ENCODE results near the gene LRCH2. TPM values are rescaled to one million over a fixed set of nuclear protein-coding genes. Genes with fewer than 3 reads are reported as not detected.

Gene LRCH2
- total RNA-seq, 1 donor, result 2.5 TPM

GRCh38 chrX:115259238-115259875 is 25.5 kb upstream of the LRCH2 start:
- H4K20me1 ChIP-seq (ENCODE audit: insufficient read depth, low read length), result no peaks in the 10 kb centered on the region
- H3K4me2 ChIP-seq (ENCODE audit: insufficient read depth, low read length), result no peak overlapping the region
- no peak overlapping the region for H2AFZ ChIP-seq (ENCODE audit: low read length)
- H3K27me3 ChIP-seq (ENCODE audit: insufficient read depth, low read length), result peaks cover 9% of the 10 kb centered on the region
- no peaks in the 10 kb centered on the region for H3K79me2 ChIP-seq (ENCODE audit: insufficient read depth, low read length)
- H3K27ac ChIP-seq (ENCODE audit: low read depth, low read length), result no peak overlapping the region
- TF ChIP-seq CTCF (IDR thresholded peaks at IDR 0.05; ENCODE audit: extremely low read depth, low read depth, low read length), result no peak
- no peaks in the 10 kb centered on the region for H3K36me3 ChIP-seq (ENCODE audit: insufficient read depth, low read length)
- no peaks in the 10 kb centered on the region for H3K9me3 ChIP-seq (ENCODE audit: low read depth, low read length)
- DNase-seq (ENCODE audit: insufficient read length, low spot score, missing footprints), result no peak
- H3K4me1 ChIP-seq (ENCODE audit: insufficient read depth, low read length), result no peaks in the 10 kb centered on the region
- no peak overlapping the region for H3K4me3 ChIP-seq (ENCODE audit: insufficient read depth, low read length)

- H3K27ac ChIP-seq (ENCODE audit: low read depth, low read length), result no peak overlapping the region
- H3K27me3 ChIP-seq (ENCODE audit: insufficient read depth, low read length), result peaks cover 16% of the 10 kb centered on the region
- H3K4me1 ChIP-seq (ENCODE audit: insufficient read depth, low read length), result no peaks in the 10 kb centered on the region
- no peaks in the 10 kb centered on the region for H3K79me2 ChIP-seq (ENCODE audit: insufficient read depth, low read length)
- no peak for DNase-seq (ENCODE audit: insufficient read length, low spot score, missing footprints)
- no peak overlapping the region for H2AFZ ChIP-seq (ENCODE audit: low read length)
- no peaks in the 10 kb centered on the region for H3K9me3 ChIP-seq (ENCODE audit: low read depth, low read length)
- H4K20me1 ChIP-seq (ENCODE audit: insufficient read depth, low read length), result no peaks in the 10 kb centered on the region
- H3K4me3 ChIP-seq (ENCODE audit: insufficient read depth, low read length), result no peak overlapping the region
- H3K4me2 ChIP-seq (ENCODE audit: insufficient read depth, low read length), result no peak overlapping the region
- H3K36me3 ChIP-seq (ENCODE audit: insufficient read depth, low read length), result no peaks in the 10 kb centered on the region
- no peak for TF ChIP-seq CTCF (IDR thresholded peaks at IDR 0.05; ENCODE audit: extremely low read depth, low read depth, low read length)
Measured at GRCh38 chrX:115257711-115258110, 23.8 kb upstream of the LRCH2 start.

- Histone ChIP-seq H4K20me1 (ENCODE audit: insufficient read depth, low read length) (no peaks in the 10 kb centered on the region), H3K9me3 (ENCODE audit: low read depth, low read length) (no peaks in the 10 kb centered on the region), H3K27ac (ENCODE audit: low read depth, low read length) (no peak overlapping the region), H3K4me1 (ENCODE audit: insufficient read depth, low read length) (no peaks in the 10 kb centered on the region), H2AFZ (ENCODE audit: low read length) (no peak overlapping the region), H3K4me3 (ENCODE audit: insufficient read depth, low read length) (no peak overlapping the region), H3K4me2 (ENCODE audit: insufficient read depth, low read length) (no peak overlapping the region), H3K36me3 (ENCODE audit: insufficient read depth, low read length) (no peaks in the 10 kb centered on the region), H3K27me3 (ENCODE audit: insufficient read depth, low read length) (peaks cover 21% of the 10 kb centered on the region), H3K79me2 (ENCODE audit: insufficient read depth, low read length) (no peaks in the 10 kb centered on the region)
- no peak for DNase-seq (ENCODE audit: insufficient read length, low spot score, missing footprints)
- TF ChIP-seq CTCF (IDR thresholded peaks at IDR 0.05; ENCODE audit: extremely low read depth, low read depth, low read length), result no peak
Measured at GRCh38 chrX:115255003-115255402, 21.1 kb upstream of the LRCH2 start.

GRCh38 chrX:115251458-115252233 is 17.8 kb upstream of the LRCH2 start:
- Histone ChIP-seq H3K4me1 (ENCODE audit: insufficient read depth, low read length) (no peaks in the 10 kb centered on the region), H3K79me2 (ENCODE audit: insufficient read depth, low read length) (no peaks in the 10 kb centered on the region), H3K4me2 (ENCODE audit: insufficient read depth, low read length) (no peak overlapping the region), H3K27me3 (ENCODE audit: insufficient read depth, low read length) (peaks cover 30% of the 10 kb centered on the region), H2AFZ (ENCODE audit: low read length) (no peak overlapping the region), H4K20me1 (ENCODE audit: insufficient read depth, low read length) (no peaks in the 10 kb centered on the region), H3K27ac (ENCODE audit: low read depth, low read length) (no peak overlapping the region), H3K36me3 (ENCODE audit: insufficient read depth, low read length) (no peaks in the 10 kb centered on the region), H3K9me3 (ENCODE audit: low read depth, low read length) (no peaks in the 10 kb centered on the region), H3K4me3 (ENCODE audit: insufficient read depth, low read length) (no peak overlapping the region)
- no peak for DNase-seq (ENCODE audit: insufficient read length, low spot score, missing footprints)
- no peak for TF ChIP-seq CTCF (IDR thresholded peaks at IDR 0.05; ENCODE audit: extremely low read depth, low read depth, low read length)
